ENCODE measurements around the gene SDS.

DNA sequence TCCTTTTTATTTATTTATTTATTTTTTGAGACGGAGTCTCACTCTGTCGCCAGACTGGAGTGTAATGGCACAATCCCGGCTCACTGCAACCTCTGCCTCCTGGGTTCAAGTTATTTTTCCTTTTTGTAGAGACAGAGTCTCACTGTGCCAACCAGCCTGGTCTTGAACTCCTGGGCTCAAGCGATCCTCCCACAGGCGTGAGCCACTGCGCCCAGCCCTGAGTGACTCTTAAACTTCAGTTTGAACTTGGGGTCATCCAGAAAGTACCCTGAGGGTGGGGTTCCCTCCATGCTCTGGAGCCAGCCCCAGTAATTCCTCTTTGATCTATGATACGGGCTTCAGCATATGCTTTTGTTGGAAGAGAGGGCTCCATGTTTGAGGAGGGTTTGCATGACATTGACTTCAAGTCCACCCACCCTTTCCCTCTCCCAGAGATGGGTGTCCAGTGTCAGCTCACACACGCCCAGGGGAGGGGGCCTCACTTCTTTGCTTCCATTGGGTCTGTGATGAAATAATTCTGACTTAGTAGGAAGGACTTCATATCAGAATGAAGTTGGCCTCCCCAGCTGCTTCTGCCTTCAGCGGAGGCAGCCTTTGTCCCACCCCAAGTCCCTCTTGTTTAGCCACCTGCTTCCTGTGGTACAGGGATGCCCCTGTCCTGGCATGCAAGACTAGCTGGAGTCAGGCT, 11.9 kb downstream of the SDS start:
- no peak for TF ChIP-seq MAFF (IDR thresholded peaks at IDR 0.05; ENCODE audit: low read depth, low read length)
- TF ChIP-seq CREB1 (IDR thresholded peaks at IDR 0.05), result no peak
- TF ChIP-seq CREB1 (CRISPR knock-in tag; IDR thresholded peaks at IDR 0.05), result no peak
- TF ChIP-seq, protein P1, sequence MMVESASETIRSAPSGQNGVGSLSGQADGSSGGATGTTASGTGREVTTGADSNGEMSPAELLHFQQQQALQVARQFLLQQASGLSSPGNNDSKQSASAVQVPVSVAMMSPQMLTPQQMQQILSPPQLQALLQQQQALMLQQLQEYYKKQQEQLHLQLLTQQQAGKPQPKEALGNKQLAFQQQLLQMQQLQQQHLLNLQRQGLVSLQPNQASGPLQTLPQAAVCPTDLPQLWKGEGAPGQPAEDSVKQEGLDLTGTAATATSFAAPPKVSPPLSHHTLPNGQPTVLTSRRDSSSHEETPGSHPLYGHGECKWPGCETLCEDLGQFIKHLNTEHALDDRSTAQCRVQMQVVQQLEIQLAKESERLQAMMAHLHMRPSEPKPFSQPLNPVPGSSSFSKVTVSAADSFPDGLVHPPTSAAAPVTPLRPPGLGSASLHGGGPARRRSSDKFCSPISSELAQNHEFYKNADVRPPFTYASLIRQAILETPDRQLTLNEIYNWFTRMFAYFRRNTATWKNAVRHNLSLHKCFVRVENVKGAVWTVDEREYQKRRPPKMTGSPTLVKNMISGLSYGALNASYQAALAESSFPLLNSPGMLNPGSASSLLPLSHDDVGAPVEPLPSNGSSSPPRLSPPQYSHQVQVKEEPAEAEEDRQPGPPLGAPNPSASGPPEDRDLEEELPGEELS (CRISPR knock-in tag; IDR thresholded peaks at IDR 0.05), result no peak
- TF ChIP-seq SALL2 (CRISPR knock-in tag; IDR thresholded peaks at IDR 0.05), result no peak
- no peak for TF ChIP-seq ZFX (CRISPR knock-in tag; IDR thresholded peaks at IDR 0.05; ENCODE audit: low read depth)
- no peak for TF ChIP-seq HNRNPH1 (optimal IDR thresholded peaks at IDR 0.05; ENCODE audit: low read depth, low read length)
